ENCODE results near the gene TOGARAM2. TPM values are rescaled to one million over a fixed set of nuclear protein-coding genes. Genes with fewer than 3 reads are reported as not detected.

TOGARAM2 gene
- total and polyA plus RNA-seq, 2 experiments from 2014 or later: 1.8 TPM

DNA sequence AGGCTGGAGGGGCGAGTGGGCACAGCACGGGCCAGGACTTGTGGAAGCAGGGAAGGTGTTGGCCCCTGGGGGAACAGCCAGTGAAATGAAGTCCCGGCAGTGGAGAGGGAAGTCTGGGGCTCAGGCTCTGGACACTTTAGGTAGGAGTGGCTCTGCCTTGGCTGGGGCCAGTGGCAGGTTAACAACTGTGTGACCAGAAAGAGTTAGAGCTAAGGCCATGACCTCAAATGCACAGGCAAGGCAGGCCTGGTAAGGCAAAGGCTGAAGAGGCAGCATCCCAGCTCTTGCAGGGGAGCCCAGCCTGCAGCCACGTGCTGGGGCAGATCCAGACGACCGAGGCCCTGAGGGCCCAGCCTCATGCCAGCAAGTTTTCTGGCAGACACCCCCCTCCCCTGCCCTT is 71.7 kb downstream of the TOGARAM2 start:
- peaks cover 7% of the 10 kb centered on the region for H3K27me3 Mint-ChIP-seq (ENCODE audit: insufficient read depth, low read depth, poor library complexity)
- no peak overlapping the region for H3K4me2 ChIP-seq

More for the DNA sequence above, 71.7 kb downstream of the TOGARAM2 start:
- no peaks in the 10 kb centered on the region for H3K27me3 ChIP-seq (ENCODE audit: insufficient read depth)
- Mint-ChIP-seq H3K4me3 (no peak overlapping the region; the same call in 2 of the 3 replicates), H3K36me3 (ENCODE audit: low read depth) (no peaks in the 10 kb centered on the region), H3K4me1 (peaks cover 24% of the 10 kb centered on the region), H3K9me3 (no peaks in the 10 kb centered on the region), H3K27ac (no peak overlapping the region)
- H3K36me3 ChIP-seq (ENCODE audit: insufficient read depth): no peaks in the 10 kb centered on the region
- DNase-seq (ENCODE audit: low spot score): no peak
- no peaks in the 10 kb centered on the region for H3K9me2 ChIP-seq (ENCODE audit: insufficient read depth)
- no peak overlapping the region for H2AFZ ChIP-seq
- H4K20me1 ChIP-seq (replicated peaks; ENCODE audit: insufficient read depth): no peaks in the 10 kb centered on the region
- H3K27ac ChIP-seq (ENCODE audit: low read depth): no peak overlapping the region
- peaks cover 10% of the 10 kb centered on the region for H3K4me1 ChIP-seq (ENCODE audit: insufficient read depth)
- H3F3A ChIP-seq (replicated peaks; ENCODE audit: low read depth): no peaks in the 10 kb centered on the region
- H3K79me2 ChIP-seq (replicated peaks; ENCODE audit: insufficient read depth): no peaks in the 10 kb centered on the region
- TF ChIP-seq NANOG (IDR thresholded peaks at IDR 0.05; ENCODE audit: borderline replicate concordance): no peak
- TF ChIP-seq EZH2phosphoT487 (IDR thresholded peaks at IDR 0.05; ENCODE audit: unreplicated experiment): no peak
- TF ChIP-seq REST (IDR thresholded peaks at IDR 0.05; ENCODE audit: unreplicated experiment): no peak
- TF ChIP-seq CREB1 (CRISPR knock-in tag; IDR thresholded peaks at IDR 0.05; ENCODE audit: low read depth): no peak
- no peak for TF ChIP-seq ETS1 (IDR thresholded peaks at IDR 0.05)
- no peak for TF ChIP-seq ZNF114 (CRISPR knock-in tag; IDR thresholded peaks at IDR 0.05)
- no peak for TF ChIP-seq ZNF331 (CRISPR knock-in tag; IDR thresholded peaks at IDR 0.05; ENCODE audit: low read depth)
- no peak for TF ChIP-seq STAT1 (IDR thresholded peaks at IDR 0.05; ENCODE audit: unreplicated experiment)
- TF ChIP-seq POLR2AphosphoS5 (IDR thresholded peaks at IDR 0.05; ENCODE audit: low read depth): no peak
- TF ChIP-seq ZNF462 (CRISPR knock-in tag; IDR thresholded peaks at IDR 0.05): no peak
- TF ChIP-seq CTCF (conservative IDR thresholded peaks at IDR 0.05; ENCODE audit: low read depth in 2 of 2): no peak
- TF ChIP-seq JUNB (IDR thresholded peaks at IDR 0.05; ENCODE audit: unreplicated experiment): no peak
- TF ChIP-seq EZH2 (IDR thresholded peaks at IDR 0.05; ENCODE audit: low read depth, unreplicated experiment): no peak
- ATAC-seq: peak; percentile 23
- H3K4me3 ChIP-seq: no peak overlapping the region

Data from GM23338 (cell line).